Ishikawa (cell line): ENCODE measurements around the gene ARHGAP33.

Experiments
- EP300 ChIP-seq: IDR thresholded peaks from 2 replicates; pipeline ENCODE4 v1.6.1; 2012; ENCODE audit warnings: borderline replicate concordance
- MAX ChIP-seq: IDR thresholded peaks from 2 replicates; pipeline ENCODE4 v1.6.1; 2012
- RAD21 ChIP-seq: IDR thresholded peaks from 2 replicates; pipeline ENCODE4 v1.6.1; 2012; ENCODE audit warnings: low read depth
- TCF12 ChIP-seq: IDR thresholded peaks from 2 replicates; pipeline ENCODE4 v1.6.1; 2012; ENCODE audit warnings: low read depth
- TF ChIP-seq, protein P1 (sequence below): IDR thresholded peaks from 2 replicates; pipeline ENCODE4 v1.6.1; 2012; ENCODE audit warnings: low read depth, mild to moderate bottlenecking

DNA sequence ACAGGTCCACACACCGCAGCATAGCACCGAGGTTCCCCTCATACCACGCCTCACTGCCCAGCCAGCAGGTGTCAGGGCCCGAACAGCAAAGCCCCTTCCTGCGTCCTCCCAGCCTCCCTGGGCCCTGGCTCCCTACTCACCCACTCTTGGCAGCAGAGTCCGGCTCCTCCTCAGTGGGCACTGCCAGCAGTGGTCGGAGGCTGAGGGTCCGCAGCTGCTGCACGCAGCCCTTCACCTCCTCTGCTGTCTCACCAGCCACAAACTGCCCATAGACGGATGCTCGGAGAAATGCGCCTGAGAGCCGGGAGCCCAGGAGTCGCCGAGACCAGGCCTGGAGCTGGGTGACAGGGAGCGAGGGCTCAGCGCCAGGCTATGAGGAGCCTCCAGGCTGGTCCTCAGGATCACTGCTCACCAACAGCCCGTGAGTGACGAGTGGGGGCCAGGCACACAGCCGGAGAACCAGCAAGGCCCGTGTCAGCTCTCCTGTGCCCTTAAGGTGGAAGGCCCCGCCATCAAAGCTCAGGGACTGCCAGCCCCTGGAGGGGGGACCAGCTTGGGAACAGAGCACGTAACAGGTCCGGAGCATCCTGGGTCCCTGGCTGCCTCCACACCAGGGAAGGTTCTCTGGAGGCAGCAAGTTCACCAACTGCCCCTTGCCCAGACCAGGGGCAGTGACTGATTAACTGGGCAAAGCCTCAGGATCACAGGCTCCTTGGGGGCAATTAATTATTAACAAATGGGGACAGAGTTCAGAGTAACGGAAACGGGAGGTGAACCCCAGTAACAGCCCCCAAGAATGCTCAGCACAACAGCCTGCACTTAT lies 37.1 kb downstream of the ARHGAP33 start, which contains the start of gene PRODH2:
- TF ChIP-seq RAD21 (no peak), EP300 (no peak), TCF12 (no peak), MAX (no peak)
- TF ChIP-seq, protein P1, sequence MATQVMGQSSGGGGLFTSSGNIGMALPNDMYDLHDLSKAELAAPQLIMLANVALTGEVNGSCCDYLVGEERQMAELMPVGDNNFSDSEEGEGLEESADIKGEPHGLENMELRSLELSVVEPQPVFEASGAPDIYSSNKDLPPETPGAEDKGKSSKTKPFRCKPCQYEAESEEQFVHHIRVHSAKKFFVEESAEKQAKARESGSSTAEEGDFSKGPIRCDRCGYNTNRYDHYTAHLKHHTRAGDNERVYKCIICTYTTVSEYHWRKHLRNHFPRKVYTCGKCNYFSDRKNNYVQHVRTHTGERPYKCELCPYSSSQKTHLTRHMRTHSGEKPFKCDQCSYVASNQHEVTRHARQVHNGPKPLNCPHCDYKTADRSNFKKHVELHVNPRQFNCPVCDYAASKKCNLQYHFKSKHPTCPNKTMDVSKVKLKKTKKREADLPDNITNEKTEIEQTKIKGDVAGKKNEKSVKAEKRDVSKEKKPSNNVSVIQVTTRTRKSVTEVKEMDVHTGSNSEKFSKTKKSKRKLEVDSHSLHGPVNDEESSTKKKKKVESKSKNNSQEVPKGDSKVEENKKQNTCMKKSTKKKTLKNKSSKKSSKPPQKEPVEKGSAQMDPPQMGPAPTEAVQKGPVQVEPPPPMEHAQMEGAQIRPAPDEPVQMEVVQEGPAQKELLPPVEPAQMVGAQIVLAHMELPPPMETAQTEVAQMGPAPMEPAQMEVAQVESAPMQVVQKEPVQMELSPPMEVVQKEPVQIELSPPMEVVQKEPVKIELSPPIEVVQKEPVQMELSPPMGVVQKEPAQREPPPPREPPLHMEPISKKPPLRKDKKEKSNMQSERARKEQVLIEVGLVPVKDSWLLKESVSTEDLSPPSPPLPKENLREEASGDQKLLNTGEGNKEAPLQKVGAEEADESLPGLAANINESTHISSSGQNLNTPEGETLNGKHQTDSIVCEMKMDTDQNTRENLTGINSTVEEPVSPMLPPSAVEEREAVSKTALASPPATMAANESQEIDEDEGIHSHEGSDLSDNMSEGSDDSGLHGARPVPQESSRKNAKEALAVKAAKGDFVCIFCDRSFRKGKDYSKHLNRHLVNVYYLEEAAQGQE, result no peak
